ENCODE data around the gene PLEKHA7.
A peak's percentile ranks its signal among the peaks of the same experiment; 100 is the strongest.

The PLEKHA7 gene

GRCh38 chr11:16844268-16844771 is 169.9 kb downstream of the PLEKHA7 start:
- DNase-seq (ENCODE audit: low read depth in 1 of 2, low spot score in 1 of 2): no peak

GRCh38 chr11:16843294-16843693 is 170.9 kb downstream of the PLEKHA7 start:
- DNase-seq (ENCODE audit: low read depth in 1 of 2, low spot score in 1 of 2): no peak

- no peak for DNase-seq (ENCODE audit: low read depth in 1 of 2, low spot score in 1 of 2)
Measured at GRCh38 chr11:16841984-16842383, 172.2 kb downstream of the PLEKHA7 start.

DNA sequence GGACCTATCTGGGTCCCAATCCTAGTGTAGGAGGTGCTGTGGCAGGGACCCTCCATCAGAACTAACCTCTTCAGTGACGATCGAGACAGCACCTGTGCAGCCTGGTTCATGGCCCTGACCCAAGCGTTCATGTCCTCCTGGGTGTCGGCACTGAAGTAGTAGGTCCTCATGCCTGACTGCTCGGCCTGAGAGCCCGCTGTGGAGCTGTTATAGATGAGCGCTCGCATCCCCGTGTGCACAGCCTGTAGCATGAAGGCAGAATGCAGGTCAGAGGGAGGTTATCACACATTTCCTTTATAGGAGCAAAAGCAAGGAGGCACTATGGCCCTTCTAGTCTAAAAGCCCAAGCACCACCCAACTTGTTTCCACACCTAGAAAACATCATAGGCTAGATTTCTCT is 172.7 kb downstream of the PLEKHA7 start:
- no peak for DNase-seq (ENCODE audit: low read depth in 1 of 2, low spot score in 1 of 2)

GRCh38 chr11:16840951-16841350 is 173.3 kb downstream of the PLEKHA7 start:
- DNase-seq (ENCODE audit: low read depth in 1 of 2, low spot score in 1 of 2): no peak

- DNase-seq (ENCODE audit: low read depth in 1 of 2, low spot score in 1 of 2): no peak
Measured at GRCh38 chr11:16839821-16840220, 174.4 kb downstream of the PLEKHA7 start.

DNA sequence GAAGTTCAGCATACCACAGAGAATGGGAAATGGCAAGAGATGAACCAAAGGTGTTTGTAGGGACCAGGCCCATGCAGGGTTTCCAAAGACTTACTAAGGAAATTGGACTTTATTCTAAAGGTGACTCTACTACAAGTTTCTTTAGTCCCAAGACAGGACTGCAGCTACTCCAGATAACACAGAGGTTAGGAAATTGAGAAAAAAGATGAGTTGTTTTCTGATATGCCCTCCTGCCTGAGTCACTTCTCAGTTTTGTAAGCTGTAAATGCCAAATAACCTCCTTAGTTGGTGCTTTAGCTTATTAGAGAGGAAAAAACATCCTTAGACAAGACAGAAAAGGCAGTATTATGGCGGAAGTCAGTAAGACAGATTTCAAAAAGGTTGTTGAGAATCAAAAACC is 179.8 kb downstream of the PLEKHA7 start:
- DNase-seq (ENCODE audit: low read depth in 1 of 2, low spot score in 1 of 2): no peak

DNA sequence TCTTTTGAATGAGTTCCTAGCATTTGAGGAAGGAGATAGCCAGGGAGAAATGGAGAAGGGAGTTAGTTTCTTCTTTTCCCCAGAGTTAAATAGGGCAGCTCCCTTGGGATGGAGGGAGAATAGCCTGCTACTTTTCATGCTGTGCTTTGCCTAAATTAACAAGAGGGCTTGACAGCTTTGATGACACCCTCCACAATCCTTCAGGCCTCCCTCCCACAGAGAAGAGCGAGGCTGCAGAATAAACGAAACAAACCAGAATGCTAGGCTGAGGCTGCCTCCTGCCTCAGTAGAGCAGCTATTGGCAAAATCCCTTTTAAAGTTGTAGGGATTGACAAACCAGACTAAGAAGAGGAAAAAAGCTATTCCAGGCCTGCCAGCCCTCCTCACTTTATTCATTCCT is 181.2 kb downstream of the PLEKHA7 start:
- no peak for DNase-seq (ENCODE audit: low read depth in 1 of 2, low spot score in 1 of 2)

DNA sequence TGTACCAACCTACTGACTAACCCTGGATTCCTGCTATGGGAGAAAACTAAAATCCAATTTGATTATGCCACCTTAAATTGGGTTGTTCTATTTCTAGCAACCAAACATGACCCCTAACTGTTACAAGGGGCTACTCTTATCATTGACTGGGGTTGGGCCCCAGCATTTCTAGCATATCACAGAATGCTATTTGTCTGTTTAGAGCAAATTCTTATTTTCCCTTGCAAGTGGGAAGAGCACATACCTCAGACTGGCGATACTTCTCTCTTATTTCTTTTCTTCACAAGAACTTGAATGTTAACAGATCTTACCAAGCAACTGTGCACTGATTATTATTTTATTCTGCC is 182.0 kb downstream of the PLEKHA7 start:
- no peak for DNase-seq (ENCODE audit: low read depth in 1 of 2, low spot score in 1 of 2)

GRCh38 chr11:16831316-16832192 is 182.7 kb downstream of the PLEKHA7 start:
- no peak for DNase-seq (ENCODE audit: low read depth in 1 of 2, low spot score in 1 of 2)

DNA sequence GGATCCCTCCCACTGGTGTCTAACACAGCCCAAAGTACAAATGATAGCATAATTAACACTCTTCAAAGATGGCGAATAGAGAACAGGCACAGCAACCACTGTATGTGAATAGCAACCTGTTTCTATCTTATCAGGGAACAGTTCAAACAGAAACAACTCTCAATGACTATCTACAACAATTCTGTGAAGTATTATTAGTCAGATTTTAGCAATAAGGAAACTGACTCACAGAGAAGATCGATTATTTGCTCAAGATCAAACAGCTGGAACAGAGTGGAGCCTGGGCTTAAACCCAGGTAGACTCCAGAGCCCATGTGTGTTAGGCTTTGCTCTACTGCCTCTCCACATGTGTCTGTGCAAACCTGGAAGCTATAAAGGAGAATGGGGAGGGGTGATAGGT is 187.1 kb downstream of the PLEKHA7 start:
- no peak for DNase-seq (ENCODE audit: low read depth in 1 of 2, low spot score in 1 of 2)

DNA sequence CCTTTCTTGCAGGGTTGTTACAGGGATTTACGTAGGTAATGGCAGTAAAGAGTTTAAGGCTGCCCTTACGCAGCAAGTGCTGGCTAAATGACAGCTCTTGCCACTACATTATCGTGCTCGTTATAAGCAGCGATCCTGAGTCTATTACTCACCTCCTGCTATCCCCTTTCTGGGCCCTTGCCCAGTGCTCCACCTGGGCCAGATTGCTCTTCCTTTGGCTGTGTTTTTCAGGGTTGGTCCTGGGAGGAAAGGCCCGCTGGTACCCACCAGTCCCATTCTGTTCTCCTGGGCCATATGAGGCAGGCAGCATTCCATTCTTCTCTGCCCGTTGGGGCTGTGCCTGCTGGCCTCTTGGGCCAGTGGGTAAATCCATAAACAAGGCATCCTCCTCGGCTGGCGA is 188.2 kb downstream of the PLEKHA7 start:
- DNase-seq (ENCODE audit: low read depth in 1 of 2, low spot score in 1 of 2): no peak

GRCh38 chr11:16825101-16825500 is 189.1 kb downstream of the PLEKHA7 start:
- DNase-seq (ENCODE audit: low read depth in 1 of 2, low spot score in 1 of 2): no peak

GRCh38 chr11:16820324-16821092 is 193.7 kb downstream of the PLEKHA7 start:
- DNase-seq (ENCODE audit: low read depth in 1 of 2, low spot score in 1 of 2): peak; percentile 57 to 66

DNA sequence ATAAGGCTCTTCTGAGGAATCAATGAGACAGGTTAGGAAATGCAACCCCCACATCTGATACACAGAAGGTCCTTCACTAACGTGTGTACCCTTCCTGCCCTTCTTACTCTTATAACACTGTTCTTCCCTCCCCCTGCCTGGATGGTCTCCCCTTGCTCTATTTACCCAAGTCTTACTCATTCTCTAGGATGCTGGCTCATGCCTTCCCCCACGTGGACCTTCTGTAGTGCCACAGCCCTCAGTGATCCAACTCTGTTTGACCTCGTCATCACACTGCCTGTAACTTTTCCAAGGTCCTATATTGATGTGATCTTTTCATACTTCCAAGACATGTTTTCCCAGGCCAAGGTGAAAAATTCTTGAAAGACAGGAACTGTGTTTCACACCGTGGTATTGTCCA is 195.9 kb downstream of the PLEKHA7 start:
- DNase-seq (ENCODE audit: low read depth in 1 of 2, low spot score in 1 of 2): no peak

DNA sequence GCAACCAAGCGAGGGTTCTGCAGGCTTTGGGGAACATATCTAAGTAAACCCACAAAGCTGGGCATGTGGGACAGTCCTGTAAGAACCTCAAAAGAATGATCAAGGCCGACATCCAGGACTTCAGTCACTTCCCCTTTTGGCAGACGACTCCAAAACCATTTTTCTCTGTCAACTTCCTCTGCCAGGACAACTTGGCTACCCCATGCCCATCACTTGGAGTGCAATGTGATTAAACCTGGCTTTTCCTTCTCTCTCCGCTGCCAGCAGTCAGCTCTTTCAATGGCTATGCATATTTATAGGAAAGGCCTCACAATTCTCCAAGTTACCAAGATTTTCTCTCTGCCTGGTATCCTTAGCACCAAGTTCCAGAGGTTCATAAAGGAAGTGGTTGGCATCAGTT is 196.9 kb downstream of the PLEKHA7 start:
- no peak for DNase-seq (ENCODE audit: low read depth in 1 of 2, low spot score in 1 of 2)

DNA sequence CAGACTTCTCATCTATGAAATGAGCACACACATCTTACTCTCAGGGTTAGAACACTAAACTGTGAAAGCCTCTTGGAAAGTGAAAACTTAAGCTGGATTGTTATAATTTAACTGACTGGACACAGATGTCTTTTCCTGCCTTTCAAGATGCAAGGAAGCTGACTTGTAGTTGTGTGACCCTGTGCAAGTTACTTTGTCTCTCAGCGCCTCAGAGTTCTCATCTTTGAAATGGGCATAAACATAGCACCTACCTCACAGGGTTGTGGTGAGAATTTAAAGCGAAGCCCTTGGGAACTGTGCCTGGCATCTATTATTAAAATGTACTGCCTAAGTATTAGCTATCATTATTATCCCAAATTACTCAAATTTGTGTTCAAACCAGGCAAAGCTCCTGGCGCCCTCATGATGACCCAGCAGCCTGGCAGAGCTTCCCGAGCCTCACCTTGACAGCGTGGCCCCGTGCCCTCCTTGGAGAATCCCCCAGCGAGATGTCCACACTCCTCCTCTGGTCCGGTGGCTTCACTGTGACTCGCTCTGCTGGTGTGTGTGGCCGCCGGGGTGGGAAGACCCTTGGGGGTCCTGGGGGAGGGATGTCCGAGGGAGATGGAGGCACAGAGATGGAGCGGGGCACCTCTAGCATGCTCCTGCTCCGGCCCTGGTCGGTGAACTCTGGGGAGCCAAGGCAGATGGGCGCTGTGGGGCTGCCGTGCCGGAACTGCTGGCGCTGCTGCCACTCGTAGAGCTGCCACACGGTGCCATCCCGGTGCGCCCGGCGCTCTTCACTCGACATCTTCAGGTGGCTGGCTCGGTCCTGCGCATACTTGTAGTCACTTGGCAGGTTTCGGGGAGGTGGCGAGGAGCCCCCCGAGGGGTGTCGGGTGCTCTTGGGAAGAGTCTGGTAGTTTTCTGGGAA is 197.6 kb downstream of the PLEKHA7 start:
- DNase-seq (ENCODE audit: low read depth in 1 of 2, low spot score in 1 of 2): no peak

DNA sequence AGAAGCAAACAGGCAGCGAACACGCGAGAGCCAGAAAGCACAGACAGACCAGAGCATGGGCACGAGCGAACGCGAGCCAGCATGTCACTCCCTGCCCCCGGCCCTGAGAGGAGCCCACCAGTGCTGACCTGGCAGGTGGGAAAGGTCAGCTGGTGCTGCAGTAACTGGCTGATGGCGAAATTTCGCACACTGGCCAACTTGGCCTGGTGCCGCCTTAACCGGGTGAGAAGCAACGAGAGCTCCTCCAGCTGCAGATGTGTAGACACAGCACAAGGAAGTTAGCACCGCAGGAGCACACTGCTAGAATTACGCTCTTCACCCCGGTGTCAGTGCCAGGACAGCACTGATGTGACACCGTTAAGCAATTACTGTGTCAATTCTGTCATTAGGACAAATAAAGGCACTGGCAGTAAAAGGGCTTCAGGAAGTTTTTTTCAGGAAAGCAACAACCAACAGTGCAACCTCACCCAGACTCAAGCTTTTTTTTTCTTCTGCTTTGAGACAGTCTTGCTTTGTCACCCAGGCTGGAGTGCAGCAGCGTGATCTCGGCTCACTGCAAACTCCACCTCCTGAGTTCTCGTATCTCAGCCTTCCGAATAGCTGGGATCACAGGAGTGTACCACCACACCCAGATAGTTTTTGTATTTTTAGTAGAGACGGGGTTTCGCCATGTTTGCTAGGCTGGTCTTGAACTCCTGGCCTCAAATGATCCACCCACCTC is 199.0 kb downstream of the PLEKHA7 start:
- no peak for DNase-seq (ENCODE audit: low read depth in 1 of 2, low spot score in 1 of 2)

GRCh38 chr11:16814410-16815046 is 199.7 kb downstream of the PLEKHA7 start:
- no peak for DNase-seq (ENCODE audit: low read depth in 1 of 2, low spot score in 1 of 2)

DNA sequence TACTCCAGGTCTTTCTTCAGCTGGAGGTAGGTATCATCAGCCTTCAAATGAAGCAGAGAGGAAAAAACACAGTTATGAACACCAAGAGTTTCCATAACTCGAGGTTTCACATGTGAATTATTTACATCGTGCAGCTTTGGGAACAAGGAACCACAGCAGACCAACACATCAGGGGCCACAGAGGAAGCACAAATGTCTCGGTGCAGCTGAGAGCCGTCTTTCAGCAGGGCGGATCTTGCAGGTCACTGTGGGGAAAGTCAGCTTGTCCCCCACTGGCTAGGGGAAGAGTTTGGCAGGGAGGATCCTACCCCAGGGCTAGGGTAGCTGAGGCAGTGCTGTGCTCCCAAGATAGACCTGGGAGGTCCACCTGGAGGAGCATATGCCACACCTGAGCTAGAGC is 201.1 kb downstream of the PLEKHA7 start:
- DNase-seq (ENCODE audit: low read depth in 1 of 2, low spot score in 1 of 2): no peak
